ENCODE data around the gene GABBR2. TPM values are rescaled to one million over a fixed set of nuclear protein-coding genes. Genes with fewer than 3 reads are reported as not detected.

The GABBR2 gene
- total and polyA plus RNA-seq, 2 experiments from 2014 or later = 0.89 to 1.3 TPM

DNA sequence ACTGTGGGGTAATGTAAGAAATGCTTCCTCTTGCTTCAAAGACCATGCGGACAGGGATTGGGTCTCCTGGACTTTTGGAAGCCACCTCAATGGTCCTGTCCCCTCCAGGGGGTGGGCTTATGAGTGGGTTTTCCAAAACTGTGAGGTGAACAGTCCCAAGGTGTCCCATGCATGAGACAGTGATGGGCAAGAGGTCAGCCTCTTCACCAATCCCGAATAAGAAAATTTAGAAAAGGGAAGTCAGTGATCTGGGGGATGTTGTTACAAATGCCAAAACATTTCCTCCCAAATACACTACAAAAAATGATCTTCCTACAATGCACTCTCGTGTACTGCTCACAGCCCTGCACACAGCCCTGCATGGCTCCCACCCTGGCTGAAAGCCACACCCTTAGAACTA is 237.6 kb downstream of the GABBR2 start (continued):
- TF ChIP-seq, protein P1, sequence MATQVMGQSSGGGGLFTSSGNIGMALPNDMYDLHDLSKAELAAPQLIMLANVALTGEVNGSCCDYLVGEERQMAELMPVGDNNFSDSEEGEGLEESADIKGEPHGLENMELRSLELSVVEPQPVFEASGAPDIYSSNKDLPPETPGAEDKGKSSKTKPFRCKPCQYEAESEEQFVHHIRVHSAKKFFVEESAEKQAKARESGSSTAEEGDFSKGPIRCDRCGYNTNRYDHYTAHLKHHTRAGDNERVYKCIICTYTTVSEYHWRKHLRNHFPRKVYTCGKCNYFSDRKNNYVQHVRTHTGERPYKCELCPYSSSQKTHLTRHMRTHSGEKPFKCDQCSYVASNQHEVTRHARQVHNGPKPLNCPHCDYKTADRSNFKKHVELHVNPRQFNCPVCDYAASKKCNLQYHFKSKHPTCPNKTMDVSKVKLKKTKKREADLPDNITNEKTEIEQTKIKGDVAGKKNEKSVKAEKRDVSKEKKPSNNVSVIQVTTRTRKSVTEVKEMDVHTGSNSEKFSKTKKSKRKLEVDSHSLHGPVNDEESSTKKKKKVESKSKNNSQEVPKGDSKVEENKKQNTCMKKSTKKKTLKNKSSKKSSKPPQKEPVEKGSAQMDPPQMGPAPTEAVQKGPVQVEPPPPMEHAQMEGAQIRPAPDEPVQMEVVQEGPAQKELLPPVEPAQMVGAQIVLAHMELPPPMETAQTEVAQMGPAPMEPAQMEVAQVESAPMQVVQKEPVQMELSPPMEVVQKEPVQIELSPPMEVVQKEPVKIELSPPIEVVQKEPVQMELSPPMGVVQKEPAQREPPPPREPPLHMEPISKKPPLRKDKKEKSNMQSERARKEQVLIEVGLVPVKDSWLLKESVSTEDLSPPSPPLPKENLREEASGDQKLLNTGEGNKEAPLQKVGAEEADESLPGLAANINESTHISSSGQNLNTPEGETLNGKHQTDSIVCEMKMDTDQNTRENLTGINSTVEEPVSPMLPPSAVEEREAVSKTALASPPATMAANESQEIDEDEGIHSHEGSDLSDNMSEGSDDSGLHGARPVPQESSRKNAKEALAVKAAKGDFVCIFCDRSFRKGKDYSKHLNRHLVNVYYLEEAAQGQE (IDR thresholded peaks at IDR 0.05; ENCODE audit: unreplicated experiment) = no peak
- TF ChIP-seq, protein P2, sequence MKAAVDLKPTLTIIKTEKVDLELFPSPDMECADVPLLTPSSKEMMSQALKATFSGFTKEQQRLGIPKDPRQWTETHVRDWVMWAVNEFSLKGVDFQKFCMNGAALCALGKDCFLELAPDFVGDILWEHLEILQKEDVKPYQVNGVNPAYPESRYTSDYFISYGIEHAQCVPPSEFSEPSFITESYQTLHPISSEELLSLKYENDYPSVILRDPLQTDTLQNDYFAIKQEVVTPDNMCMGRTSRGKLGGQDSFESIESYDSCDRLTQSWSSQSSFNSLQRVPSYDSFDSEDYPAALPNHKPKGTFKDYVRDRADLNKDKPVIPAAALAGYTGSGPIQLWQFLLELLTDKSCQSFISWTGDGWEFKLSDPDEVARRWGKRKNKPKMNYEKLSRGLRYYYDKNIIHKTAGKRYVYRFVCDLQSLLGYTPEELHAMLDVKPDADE (IDR thresholded peaks at IDR 0.05) = no peak
- TF ChIP-seq, protein P3, sequence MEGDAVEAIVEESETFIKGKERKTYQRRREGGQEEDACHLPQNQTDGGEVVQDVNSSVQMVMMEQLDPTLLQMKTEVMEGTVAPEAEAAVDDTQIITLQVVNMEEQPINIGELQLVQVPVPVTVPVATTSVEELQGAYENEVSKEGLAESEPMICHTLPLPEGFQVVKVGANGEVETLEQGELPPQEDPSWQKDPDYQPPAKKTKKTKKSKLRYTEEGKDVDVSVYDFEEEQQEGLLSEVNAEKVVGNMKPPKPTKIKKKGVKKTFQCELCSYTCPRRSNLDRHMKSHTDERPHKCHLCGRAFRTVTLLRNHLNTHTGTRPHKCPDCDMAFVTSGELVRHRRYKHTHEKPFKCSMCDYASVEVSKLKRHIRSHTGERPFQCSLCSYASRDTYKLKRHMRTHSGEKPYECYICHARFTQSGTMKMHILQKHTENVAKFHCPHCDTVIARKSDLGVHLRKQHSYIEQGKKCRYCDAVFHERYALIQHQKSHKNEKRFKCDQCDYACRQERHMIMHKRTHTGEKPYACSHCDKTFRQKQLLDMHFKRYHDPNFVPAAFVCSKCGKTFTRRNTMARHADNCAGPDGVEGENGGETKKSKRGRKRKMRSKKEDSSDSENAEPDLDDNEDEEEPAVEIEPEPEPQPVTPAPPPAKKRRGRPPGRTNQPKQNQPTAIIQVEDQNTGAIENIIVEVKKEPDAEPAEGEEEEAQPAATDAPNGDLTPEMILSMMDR (conservative IDR thresholded peaks at IDR 0.05; ENCODE audit: low read depth in 2 of 2) = no peak
- TF ChIP-seq EZH2phosphoT487 (IDR thresholded peaks at IDR 0.05; ENCODE audit: unreplicated experiment) = no peak

DNA sequence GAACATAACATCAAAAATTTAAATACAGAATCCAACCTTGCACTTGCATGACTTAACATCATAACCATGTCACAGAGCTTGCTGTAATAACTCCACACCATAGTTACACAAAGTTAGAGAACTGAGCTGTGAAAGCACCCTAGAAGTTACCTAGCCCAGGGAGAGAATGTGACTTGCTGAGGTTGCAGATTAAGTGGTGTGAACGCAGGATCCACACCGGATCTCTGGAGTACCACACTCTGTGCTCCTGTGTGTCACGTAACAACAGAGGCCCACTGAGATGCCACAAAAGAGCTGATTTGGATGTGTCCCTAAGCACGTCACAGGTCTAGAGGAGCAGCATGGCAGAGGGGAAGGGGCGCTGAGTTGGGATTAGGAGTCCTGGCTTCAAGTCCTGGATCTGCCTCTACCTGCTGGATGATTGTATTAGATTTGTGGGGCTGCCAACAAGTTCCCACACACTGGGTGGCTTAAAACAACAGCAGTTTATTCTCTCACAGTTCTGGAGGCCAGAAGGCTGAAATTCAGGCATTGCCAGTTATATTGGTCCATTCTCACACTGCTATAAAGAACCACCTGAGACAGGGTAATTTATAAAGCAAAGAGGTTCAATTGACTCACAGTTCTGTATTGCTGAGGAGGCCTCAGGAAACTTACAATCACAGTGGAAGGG is 240.0 kb downstream of the GABBR2 start:
- TF ChIP-seq, protein P2 (IDR thresholded peaks at IDR 0.05) = no peak
- TF ChIP-seq ZNF331 (CRISPR knock-in tag; IDR thresholded peaks at IDR 0.05; ENCODE audit: low read depth) (no peak), POLR2AphosphoS5 (IDR thresholded peaks at IDR 0.05; ENCODE audit: low read depth) (no peak), EZH2 (IDR thresholded peaks at IDR 0.05; ENCODE audit: low read depth, unreplicated experiment) (no peak), STAT1 (IDR thresholded peaks at IDR 0.05; ENCODE audit: unreplicated experiment) (no peak), JUNB (IDR thresholded peaks at IDR 0.05; ENCODE audit: unreplicated experiment) (no peak)
- TF ChIP-seq, protein P1 (IDR thresholded peaks at IDR 0.05; ENCODE audit: unreplicated experiment) = no peak
- no peaks in the 10 kb centered on the region for H3K4me1 ChIP-seq (ENCODE audit: insufficient read depth)
- DNase-seq (ENCODE audit: low spot score) (no peak), ATAC-seq (no peak)
- no peaks in the 10 kb centered on the region for H3K27me3 ChIP-seq (ENCODE audit: insufficient read depth)
- H3K27me3 Mint-ChIP-seq (ENCODE audit: insufficient read depth, low read depth, poor library complexity) = peaks cover 3% of the 10 kb centered on the region
- no peak overlapping the region for H3K4me3 ChIP-seq
- no peaks in the 10 kb centered on the region for H3K79me2 ChIP-seq (replicated peaks; ENCODE audit: insufficient read depth)
- H3K4me2 ChIP-seq = no peak overlapping the region
- H3K27ac ChIP-seq (ENCODE audit: low read depth) = no peak overlapping the region
- no peaks in the 10 kb centered on the region for H3K36me3 ChIP-seq (ENCODE audit: insufficient read depth)
- no peak overlapping the region for H2AFZ ChIP-seq
- no peaks in the 10 kb centered on the region for H3F3A ChIP-seq (replicated peaks; ENCODE audit: low read depth)
- no peaks in the 10 kb centered on the region for H4K20me1 ChIP-seq (replicated peaks; ENCODE audit: insufficient read depth)
- H3K9me2 ChIP-seq (ENCODE audit: insufficient read depth) = no peaks in the 10 kb centered on the region
- no peak overlapping the region for H3K4me3 Mint-ChIP-seq
- no peak overlapping the region for H3K27ac Mint-ChIP-seq
- H3K4me1 Mint-ChIP-seq = peaks cover 6% of the 10 kb centered on the region; the same call in 2 of the 3 replicates
- H3K9me3 Mint-ChIP-seq = peaks cover 17% of the 10 kb centered on the region
- peaks cover 8% of the 10 kb centered on the region; the same call in 2 of the 3 replicates for H3K36me3 Mint-ChIP-seq (ENCODE audit: low read depth)

Data from GM23338 (cell line).